DOHH2 (cell line): ENCODE measurements around the gene POLR2B.

Experiments used
- H3F3A ChIP-seq: fragments of 200-600 bp; sonication (generic), shearing (Covaris generic); 2 replicates; pipeline ENCODE4 v1.6.0; 2016; ENCODE audit warnings: antibody characterized with exemption, mild to moderate bottlenecking; ENCODE audit not compliant: control insufficient read depth, insufficient read depth
- H3K27ac ChIP-seq: fragments of 200-600 bp; sonication (generic); 2 replicates; pipeline ENCODE4 v1.5.1; 2014; ENCODE audit warnings: low read depth, mild to moderate bottlenecking, low read length, moderate library complexity
- H3K27me3 ChIP-seq: fragments of 200-600 bp; sonication (generic); 2 replicates; pipeline ENCODE4 v1.6.1; 2014; ENCODE audit warnings: mild to moderate bottlenecking, low read length, mixed read lengths; ENCODE audit not compliant: control insufficient read depth
- H3K36me3 ChIP-seq: fragments of 200-600 bp; sonication (generic); 2 replicates; pipeline ENCODE4 v1.6.1; 2014; ENCODE audit warnings: mild to moderate bottlenecking, low read length, moderate library complexity, mixed read lengths; ENCODE audit not compliant: control insufficient read depth
- H3K4me1 ChIP-seq: fragments of 200-600 bp; sonication (generic); 2 replicates; pipeline ENCODE4 v1.6.1; 2014; ENCODE audit warnings: mild to moderate bottlenecking, low read length, mixed read lengths; ENCODE audit not compliant: control insufficient read depth
- H3K4me2 ChIP-seq: fragments of 200-600 bp; sonication (generic); 2 replicates; pipeline ENCODE4 v1.6.0; 2014; ENCODE audit warnings: mild to moderate bottlenecking, low read length, moderate library complexity
- H3K4me3 ChIP-seq: fragments of 200-600 bp; sonication (generic); 2 replicates; pipeline ENCODE4 v1.5.1; 2014; ENCODE audit warnings: mild to moderate bottlenecking, low read length, mixed read lengths
- H3K79me2 ChIP-seq: fragments of 200-600 bp; sonication (generic); 2 replicates; pipeline ENCODE4 v1.6.1; 2014; ENCODE audit warnings: mild to moderate bottlenecking, low read length, mixed read lengths; ENCODE audit not compliant: control insufficient read depth
- H3K9me2 ChIP-seq: fragments of 200-600 bp; sonication (generic); replicated peaks from 2 replicates; pipeline ENCODE4 v1.6.1; 2014; ENCODE audit warnings: mild to moderate bottlenecking, low read length, mixed read lengths; ENCODE audit not compliant: control insufficient read depth
- H3K9me3 ChIP-seq: fragments of 200-600 bp; sonication (generic); 2 replicates; pipeline ENCODE4 v1.6.1; 2014; ENCODE audit warnings: antibody characterized with exemption, low read length, mixed read lengths; ENCODE audit not compliant: control insufficient read depth, insufficient read depth
- H4K20me1 ChIP-seq: fragments of 200-600 bp; sonication (generic); 2 replicates; pipeline ENCODE4 v1.6.0; 2014; ENCODE audit warnings: low read depth, mild to moderate bottlenecking, antibody characterized with exemption, low read length, moderate library complexity; ENCODE audit not compliant: control insufficient read depth, insufficient read depth
- EZH2phosphoT487 ChIP-seq: fragments of 200-600 bp; sonication (generic); IDR thresholded peaks from 2 replicates; pipeline ENCODE4 v1.6.1; 2017; ENCODE audit warnings: borderline replicate concordance, mild to moderate bottlenecking, antibody characterized with exemption, low read length, moderate library complexity, mixed read lengths
- TF ChIP-seq, protein P1 (sequence below): fragments of 200-600 bp; sonication (generic); IDR thresholded peaks from one replicate; pipeline ENCODE4 v1.5.1; 2014; ENCODE audit warnings: antibody characterized with exemption, mild to moderate bottlenecking, low read depth, low read length; ENCODE audit not compliant: poor library complexity, severe bottlenecking

The POLR2B gene

DNA sequence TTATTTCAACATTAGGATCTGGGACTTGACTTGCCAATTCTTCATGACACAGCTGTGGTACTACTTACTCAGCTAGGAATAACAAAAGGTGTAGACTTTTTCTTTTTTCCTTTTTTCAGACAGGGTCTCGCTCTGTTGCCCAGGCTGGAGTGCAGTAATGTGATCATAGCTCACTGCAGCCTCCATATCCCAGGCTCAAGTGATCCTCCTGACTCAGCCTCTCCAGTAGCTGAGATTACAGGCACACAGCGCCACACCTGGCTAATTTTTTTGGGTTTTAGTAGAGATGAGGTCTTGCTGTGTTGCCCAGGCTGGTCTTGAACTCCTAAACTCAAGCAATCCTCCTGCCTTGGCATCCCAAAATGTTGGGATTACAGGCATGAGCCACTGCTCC, 17.6 kb upstream of the POLR2B start:
- Histone ChIP-seq H3K36me3 (peaks cover 49% of the 10 kb centered on the region), H3K27ac (no peak overlapping the region), H3K4me1 (no peaks in the 10 kb centered on the region), H3K4me2 (no peak overlapping the region), H3K27me3 (no peaks in the 10 kb centered on the region), H3F3A (no peaks in the 10 kb centered on the region), H3K9me3 (no peaks in the 10 kb centered on the region), H3K4me3 (no peak overlapping the region), H4K20me1 (no peaks in the 10 kb centered on the region), H3K79me2 (no peaks in the 10 kb centered on the region), H3K9me2 (no peaks in the 10 kb centered on the region)
- TF ChIP-seq, protein P1, sequence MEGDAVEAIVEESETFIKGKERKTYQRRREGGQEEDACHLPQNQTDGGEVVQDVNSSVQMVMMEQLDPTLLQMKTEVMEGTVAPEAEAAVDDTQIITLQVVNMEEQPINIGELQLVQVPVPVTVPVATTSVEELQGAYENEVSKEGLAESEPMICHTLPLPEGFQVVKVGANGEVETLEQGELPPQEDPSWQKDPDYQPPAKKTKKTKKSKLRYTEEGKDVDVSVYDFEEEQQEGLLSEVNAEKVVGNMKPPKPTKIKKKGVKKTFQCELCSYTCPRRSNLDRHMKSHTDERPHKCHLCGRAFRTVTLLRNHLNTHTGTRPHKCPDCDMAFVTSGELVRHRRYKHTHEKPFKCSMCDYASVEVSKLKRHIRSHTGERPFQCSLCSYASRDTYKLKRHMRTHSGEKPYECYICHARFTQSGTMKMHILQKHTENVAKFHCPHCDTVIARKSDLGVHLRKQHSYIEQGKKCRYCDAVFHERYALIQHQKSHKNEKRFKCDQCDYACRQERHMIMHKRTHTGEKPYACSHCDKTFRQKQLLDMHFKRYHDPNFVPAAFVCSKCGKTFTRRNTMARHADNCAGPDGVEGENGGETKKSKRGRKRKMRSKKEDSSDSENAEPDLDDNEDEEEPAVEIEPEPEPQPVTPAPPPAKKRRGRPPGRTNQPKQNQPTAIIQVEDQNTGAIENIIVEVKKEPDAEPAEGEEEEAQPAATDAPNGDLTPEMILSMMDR: no peak
- no peak for TF ChIP-seq EZH2phosphoT487

DNA sequence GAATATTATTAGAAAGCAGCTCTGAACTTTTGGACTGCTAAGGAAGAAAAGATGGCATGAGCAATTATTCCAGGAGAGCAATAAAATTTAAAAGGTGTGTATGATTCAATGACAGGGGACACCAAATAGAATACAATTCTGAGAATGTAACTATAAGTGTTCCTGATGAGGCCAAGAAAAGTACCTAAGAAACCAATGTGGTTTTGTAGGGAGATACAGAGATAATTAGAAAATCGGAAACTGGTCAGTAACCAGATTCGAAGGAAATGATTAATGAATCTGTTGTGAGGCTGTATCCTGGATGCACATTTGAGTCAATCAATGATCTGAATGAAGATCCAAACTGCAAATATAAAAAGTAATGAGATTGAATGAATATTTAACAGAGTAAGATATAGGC, 7.3 kb upstream of the POLR2B start:
- peaks cover 52% of the 10 kb centered on the region for H3K79me2 ChIP-seq
- no peak overlapping the region for H3K4me3 ChIP-seq
- no peak overlapping the region for H3K27ac ChIP-seq
- H3K9me2 ChIP-seq: no peaks in the 10 kb centered on the region
- H3F3A ChIP-seq: no peaks in the 10 kb centered on the region
- H3K4me2 ChIP-seq: no peak overlapping the region
- H3K9me3 ChIP-seq: no peaks in the 10 kb centered on the region
- H4K20me1 ChIP-seq: peaks cover 9% of the 10 kb centered on the region; the same call in 1 of the 2 replicates
- peaks cover 16% of the 10 kb centered on the region for H3K4me1 ChIP-seq
- H3K27me3 ChIP-seq: no peaks in the 10 kb centered on the region
- peaks cover 93% of the 10 kb centered on the region for H3K36me3 ChIP-seq
- no peak for TF ChIP-seq EZH2phosphoT487
- TF ChIP-seq, protein P1: no peak

DNA sequence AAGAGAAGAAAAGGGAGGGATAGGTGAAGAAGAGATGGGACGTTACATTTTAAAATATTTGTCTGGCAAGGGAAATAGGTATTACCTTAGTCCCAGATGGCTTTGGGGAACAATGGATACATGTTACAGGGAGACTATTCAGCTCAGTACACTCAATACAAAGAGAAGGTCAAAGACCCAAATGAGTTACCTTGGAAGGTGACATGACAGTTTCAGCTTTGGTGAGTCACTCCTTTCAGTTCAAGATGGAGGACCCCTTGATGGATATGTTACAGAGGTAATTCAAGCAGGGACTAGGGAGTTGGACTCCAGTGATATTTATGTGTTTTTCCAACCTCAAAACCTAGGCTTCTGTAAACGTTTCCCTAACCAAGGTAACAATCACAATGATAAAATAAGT, 6.3 kb upstream of the POLR2B start:
- H3K79me2 ChIP-seq: peaks cover 62% of the 10 kb centered on the region

More for the DNA sequence above, 6.3 kb upstream of the POLR2B start:
- H3K4me2 ChIP-seq: no peak overlapping the region
- H3F3A ChIP-seq: no peaks in the 10 kb centered on the region
- H3K9me3 ChIP-seq: no peaks in the 10 kb centered on the region
- H3K27ac ChIP-seq: no peak overlapping the region
- no peak overlapping the region for H3K4me3 ChIP-seq
- peaks cover 16% of the 10 kb centered on the region for H3K4me1 ChIP-seq
- no peak for TF ChIP-seq EZH2phosphoT487
- TF ChIP-seq, protein P1: no peak
- H3K36me3 ChIP-seq: peaks cover 91% of the 10 kb centered on the region
- no peaks in the 10 kb centered on the region for H3K27me3 ChIP-seq
- H3K9me2 ChIP-seq: no peaks in the 10 kb centered on the region
- H4K20me1 ChIP-seq: peaks cover 12% of the 10 kb centered on the region; the same call in 1 of the 2 replicates
